ENCODE results near the gene KCNK5.

DNA sequence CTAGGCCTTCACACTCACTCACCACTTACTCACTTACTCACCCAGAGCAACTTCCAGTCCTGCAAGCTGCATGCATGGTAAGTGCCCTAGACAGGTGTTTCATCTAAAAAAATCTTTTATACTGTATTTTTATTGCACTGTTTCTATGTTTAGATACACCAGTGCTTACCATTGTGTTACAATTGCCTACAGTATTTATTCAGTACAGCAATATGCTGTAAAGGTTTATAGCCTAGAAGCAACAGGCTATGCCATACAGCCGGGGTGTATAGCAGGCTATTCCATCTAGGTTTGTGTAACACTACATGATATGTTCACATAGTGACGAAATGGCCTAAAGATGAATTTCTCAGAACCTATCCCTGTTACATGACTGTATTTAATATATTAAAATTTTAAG lies 37.1 kb upstream of the KCNK5 start:
- no peak for TF ChIP-seq TAF1 (IDR thresholded peaks at IDR 0.05; ENCODE audit: low read depth)
- TF ChIP-seq, protein P1, sequence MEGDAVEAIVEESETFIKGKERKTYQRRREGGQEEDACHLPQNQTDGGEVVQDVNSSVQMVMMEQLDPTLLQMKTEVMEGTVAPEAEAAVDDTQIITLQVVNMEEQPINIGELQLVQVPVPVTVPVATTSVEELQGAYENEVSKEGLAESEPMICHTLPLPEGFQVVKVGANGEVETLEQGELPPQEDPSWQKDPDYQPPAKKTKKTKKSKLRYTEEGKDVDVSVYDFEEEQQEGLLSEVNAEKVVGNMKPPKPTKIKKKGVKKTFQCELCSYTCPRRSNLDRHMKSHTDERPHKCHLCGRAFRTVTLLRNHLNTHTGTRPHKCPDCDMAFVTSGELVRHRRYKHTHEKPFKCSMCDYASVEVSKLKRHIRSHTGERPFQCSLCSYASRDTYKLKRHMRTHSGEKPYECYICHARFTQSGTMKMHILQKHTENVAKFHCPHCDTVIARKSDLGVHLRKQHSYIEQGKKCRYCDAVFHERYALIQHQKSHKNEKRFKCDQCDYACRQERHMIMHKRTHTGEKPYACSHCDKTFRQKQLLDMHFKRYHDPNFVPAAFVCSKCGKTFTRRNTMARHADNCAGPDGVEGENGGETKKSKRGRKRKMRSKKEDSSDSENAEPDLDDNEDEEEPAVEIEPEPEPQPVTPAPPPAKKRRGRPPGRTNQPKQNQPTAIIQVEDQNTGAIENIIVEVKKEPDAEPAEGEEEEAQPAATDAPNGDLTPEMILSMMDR (IDR thresholded peaks at IDR 0.05; ENCODE audit: poor library complexity, severe bottlenecking) = no peak
- TF ChIP-seq RAD21 (conservative IDR thresholded peaks at IDR 0.05) = no peak
- no peak for TF ChIP-seq EZH2 (IDR thresholded peaks at IDR 0.05; ENCODE audit: borderline replicate concordance, insufficient read depth, low read length, poor library complexity, severe bottlenecking)
- TF ChIP-seq POLR2AphosphoS5 (IDR thresholded peaks at IDR 0.05) = no peak
- TF ChIP-seq EP300 (conservative IDR thresholded peaks at IDR 0.05; ENCODE audit: poor library complexity, severe bottlenecking) = no peak
- TF ChIP-seq SMC3 (conservative IDR thresholded peaks at IDR 0.05; ENCODE audit: poor library complexity) = no peak
- no peak for TF ChIP-seq MXI1 (conservative IDR thresholded peaks at IDR 0.05; ENCODE audit: poor library complexity, severe bottlenecking)

All from neural cell (in vitro differentiated cells).